Activated T-cell treated with anti-CD3 and anti-CD28 coated beads, Interleukin-2, amount 50 U/mL, for 24 hours (primary cell): ENCODE data around the gene RALGAPA2.
A peak's percentile ranks its signal among the peaks of the same experiment; 100 is the strongest.
"Not testable (repeated sequence)": the region's sequence is repeated elsewhere in the genome, so short reads cannot be mapped to it uniquely, and the experiment has no call there.

Experiments used
- DNase-seq: peaks from one replicate; pipeline ENCODE4 v3.0.0-alpha.2; 2020
- H3K27ac Mint-ChIP-seq: 2 replicates; pipeline ENCODE4 v1.8.0; 2020; ENCODE audit warnings: mild to moderate bottlenecking, mixed read lengths
- H3K27me3 Mint-ChIP-seq: 2 replicates; pipeline ENCODE4 v1.8.0; 2020; ENCODE audit warnings: mixed read lengths
- H3K36me3 Mint-ChIP-seq: 2 replicates; pipeline ENCODE4 v1.8.0; 2020; ENCODE audit warnings: low read depth, mixed read lengths
- H3K4me1 Mint-ChIP-seq: 2 replicates; pipeline ENCODE4 v1.8.0; 2020; ENCODE audit warnings: low read depth, mixed read lengths
- H3K4me3 Mint-ChIP-seq: 2 replicates; pipeline ENCODE4 v1.8.0; 2020; ENCODE audit warnings: mild to moderate bottlenecking, moderate library complexity, mixed read lengths
- H3K9me3 Mint-ChIP-seq: 2 replicates; pipeline ENCODE4 v1.8.0; 2020; ENCODE audit warnings: mixed read lengths

The RALGAPA2 gene

GRCh38 chr20:20366876-20367574 lies 345.4 kb downstream of the RALGAPA2 start:
- DNase-seq, result peak; percentile 39
- Mint-ChIP-seq H3K4me1 (peaks cover 45% of the 10 kb centered on the region), H3K27ac (no peak overlapping the region), H3K9me3 (no peaks in the 10 kb centered on the region), H3K27me3 (peaks cover 75% of the 10 kb centered on the region), H3K36me3 (peaks cover 12% of the 10 kb centered on the region), H3K4me3 (peak overlapping the region; percentile 77)

- Mint-ChIP-seq H3K36me3 (peaks cover 10% of the 10 kb centered on the region), H3K9me3 (no peaks in the 10 kb centered on the region), H3K4me3 (peak overlapping the region; percentile 42), H3K27ac (peak overlapping the region; percentile 77), H3K27me3 (peaks cover 75% of the 10 kb centered on the region), H3K4me1 (peaks cover 45% of the 10 kb centered on the region)
- DNase-seq, result no peak
Observed at GRCh38 chr20:20366551-20366875, 345.9 kb downstream of the RALGAPA2 start.

- DNase-seq, result no peak
- H3K9me3 Mint-ChIP-seq, result no peaks in the 10 kb centered on the region
- H3K4me1 Mint-ChIP-seq, result peaks cover 49% of the 10 kb centered on the region
- H3K36me3 Mint-ChIP-seq, result peaks cover 5% of the 10 kb centered on the region
- peak overlapping the region; percentile 50 for H3K4me3 Mint-ChIP-seq
- H3K27me3 Mint-ChIP-seq, result peaks cover 77% of the 10 kb centered on the region
- H3K27ac Mint-ChIP-seq, result peak overlapping the region; percentile 59
Observed at GRCh38 chr20:20365480-20366161, 346.8 kb downstream of the RALGAPA2 start.

GRCh38 chr20:20364593-20365479 lies 347.6 kb downstream of the RALGAPA2 start:
- H3K27me3 Mint-ChIP-seq, result peaks cover 79% of the 10 kb centered on the region
- peak overlapping the region; percentile 50 for H3K4me3 Mint-ChIP-seq

GRCh38 chr20:20363799-20364592 lies 348.4 kb downstream of the RALGAPA2 start:
- Mint-ChIP-seq H3K4me1 (peaks cover 56% of the 10 kb centered on the region), H3K27me3 (peaks cover 78% of the 10 kb centered on the region), H3K36me3 (no peaks in the 10 kb centered on the region), H3K9me3 (no peaks in the 10 kb centered on the region), H3K27ac (peak overlapping the region; percentile 40), H3K4me3 (peak overlapping the region; percentile 25)
- peak; percentile 47 for DNase-seq

More at GRCh38 chr20:20364593-20365479, 347.6 kb downstream of the RALGAPA2 start:
- DNase-seq, result peak; percentile 40
- peak overlapping the region; percentile 59 for H3K27ac Mint-ChIP-seq
- H3K36me3 Mint-ChIP-seq, result peaks cover under 1% of the 10 kb centered on the region
- peaks cover 53% of the 10 kb centered on the region for H3K4me1 Mint-ChIP-seq
- no peaks in the 10 kb centered on the region for H3K9me3 Mint-ChIP-seq

- no peaks in the 10 kb centered on the region for H3K36me3 Mint-ChIP-seq
- H3K27me3 Mint-ChIP-seq, result peaks cover 83% of the 10 kb centered on the region
- H3K4me3 Mint-ChIP-seq, result peak overlapping the region; percentile 25
- no peaks in the 10 kb centered on the region for H3K9me3 Mint-ChIP-seq
- peaks cover 56% of the 10 kb centered on the region for H3K4me1 Mint-ChIP-seq
- H3K27ac Mint-ChIP-seq, result no peak overlapping the region
- DNase-seq, result peak; percentile 32
Observed at GRCh38 chr20:20363434-20363798, 349.0 kb downstream of the RALGAPA2 start.

GRCh38 chr20:20362774-20363433 lies 349.5 kb downstream of the RALGAPA2 start:
- Mint-ChIP-seq H3K4me1 (peaks cover 56% of the 10 kb centered on the region), H3K36me3 (no peaks in the 10 kb centered on the region), H3K4me3 (no peak overlapping the region), H3K9me3 (no peaks in the 10 kb centered on the region), H3K27me3 (peaks cover 85% of the 10 kb centered on the region), H3K27ac (no peak overlapping the region)
- no peak for DNase-seq

- H3K4me1 Mint-ChIP-seq, result peaks cover 41% of the 10 kb centered on the region
- DNase-seq, result peak; percentile 43
- H3K36me3 Mint-ChIP-seq, result no peaks in the 10 kb centered on the region
- no peak overlapping the region for H3K27ac Mint-ChIP-seq
- no peaks in the 10 kb centered on the region for H3K9me3 Mint-ChIP-seq
- peak overlapping the region; percentile 30 for H3K4me3 Mint-ChIP-seq
- H3K27me3 Mint-ChIP-seq, result peaks cover 64% of the 10 kb centered on the region
Observed at GRCh38 chr20:20360464-20360863, 352.0 kb downstream of the RALGAPA2 start.

GRCh38 chr20:20359628-20360027 lies 352.8 kb downstream of the RALGAPA2 start:
- Mint-ChIP-seq H3K4me3 (no peak overlapping the region), H3K9me3 (no peaks in the 10 kb centered on the region), H3K27ac (no peak overlapping the region)

GRCh38 chr20:20358801-20359200 lies 353.6 kb downstream of the RALGAPA2 start:
- peaks cover 36% of the 10 kb centered on the region for H3K4me1 Mint-ChIP-seq
- no peak overlapping the region for H3K27ac Mint-ChIP-seq
- peaks cover 57% of the 10 kb centered on the region for H3K27me3 Mint-ChIP-seq
- no peaks in the 10 kb centered on the region for H3K36me3 Mint-ChIP-seq
- no peak for DNase-seq
- H3K4me3 Mint-ChIP-seq, result no peak overlapping the region
- no peaks in the 10 kb centered on the region for H3K9me3 Mint-ChIP-seq

More at GRCh38 chr20:20359628-20360027, 352.8 kb downstream of the RALGAPA2 start:
- DNase-seq, result no peak
- H3K4me1 Mint-ChIP-seq, result peaks cover 36% of the 10 kb centered on the region
- no peaks in the 10 kb centered on the region for H3K36me3 Mint-ChIP-seq
- peaks cover 60% of the 10 kb centered on the region for H3K27me3 Mint-ChIP-seq

- peaks cover 24% of the 10 kb centered on the region for H3K4me1 Mint-ChIP-seq
- peaks cover 47% of the 10 kb centered on the region for H3K27me3 Mint-ChIP-seq
- not testable (repeated sequence) for H3K9me3 Mint-ChIP-seq, H3K36me3 Mint-ChIP-seq, DNase-seq, H3K27ac Mint-ChIP-seq, H3K4me3 Mint-ChIP-seq
Observed at GRCh38 chr20:20355503-20355902, 356.9 kb downstream of the RALGAPA2 start.

- no peak overlapping the region for H3K4me3 Mint-ChIP-seq
- peak overlapping the region; percentile 22 for H3K27ac Mint-ChIP-seq
- H3K4me1 Mint-ChIP-seq, result peaks cover 16% of the 10 kb centered on the region
- H3K9me3 Mint-ChIP-seq, result no peaks in the 10 kb centered on the region
- H3K36me3 Mint-ChIP-seq, result no peaks in the 10 kb centered on the region
- DNase-seq, result no peak
- peaks cover 45% of the 10 kb centered on the region for H3K27me3 Mint-ChIP-seq
Observed at GRCh38 chr20:20353576-20353975, 358.9 kb downstream of the RALGAPA2 start.

GRCh38 chr20:20344476-20344875 lies 368.0 kb downstream of the RALGAPA2 start:
- Mint-ChIP-seq H3K27me3 (peaks cover 27% of the 10 kb centered on the region), H3K4me3 (no peak overlapping the region), H3K4me1 (no peaks in the 10 kb centered on the region), H3K9me3 (no peaks in the 10 kb centered on the region), H3K27ac (no peak overlapping the region), H3K36me3 (no peaks in the 10 kb centered on the region)
- no peak for DNase-seq
